Mucosa of rectum (tissue), 2 donors: ENCODE measurements around the gene PES1.
"Not testable (repeated sequence)": the region's sequence is repeated elsewhere in the genome, so short reads cannot be mapped to it uniquely, and the experiment has no call there.

ENCODE experiments used
- H3K27ac ChIP-seq, 2 donors: one replicate each; pipeline ENCODE4 v1.7.0; 2013; ENCODE audit warnings: inconsistent platforms in 2 of 2, low read depth in 2 of 2, low read length in 2 of 2
- H3K27me3 ChIP-seq, 2 donors: one replicate each; pipeline ENCODE4 v1.7.0; 2013; ENCODE audit warnings: low read length in 2 of 2; ENCODE audit not compliant: control insufficient read depth in 2 of 2, insufficient read depth in 2 of 2
- H3K36me3 ChIP-seq, 2 donors: one replicate each; pipeline ENCODE4 v1.7.0; 2013; ENCODE audit warnings: low read length in 2 of 2; ENCODE audit not compliant: control insufficient read depth in 2 of 2, insufficient read depth in 2 of 2
- H3K4me1 ChIP-seq, 2 donors: one replicate each; pipeline ENCODE4 v1.7.0; 2013; ENCODE audit warnings: low read length in 2 of 2, mild to moderate bottlenecking in 1 of 2; ENCODE audit not compliant: control insufficient read depth in 2 of 2, insufficient read depth in 2 of 2
- H3K4me3 ChIP-seq, 2 donors: one replicate each; pipeline ENCODE4 v1.7.0; 2013; ENCODE audit warnings: low read length in 2 of 2
- H3K9ac ChIP-seq, 2 donors: one replicate each; pipeline ENCODE4 v1.7.0; 2013; ENCODE audit warnings: low read length in 2 of 2, low read depth in 1 of 2, mild to moderate bottlenecking in 1 of 2
- H3K9me3 ChIP-seq, 2 donors: one replicate each; pipeline ENCODE4 v1.7.0; 2013; ENCODE audit warnings: low read length in 2 of 2; ENCODE audit not compliant: control insufficient read depth in 2 of 2
- donor health status: healthy.
- donor health status: Normal muscosa, but diverticular disease.

Gene PES1

GRCh38 chr22:30568137-30568805, 23.4 kb downstream of the PES1 start:
- H3K36me3 ChIP-seq: no peaks in the 10 kb centered on the region
- H3K27ac ChIP-seq: no peak overlapping the region
- H3K4me3 ChIP-seq: no peak overlapping the region
- no peaks in the 10 kb centered on the region for H3K9me3 ChIP-seq
- no peak overlapping the region for H3K9ac ChIP-seq
- H3K27me3 ChIP-seq: no peaks in the 10 kb centered on the region
- H3K4me1 ChIP-seq: peaks cover 12 to 29% of the 10 kb centered on the region in 2 donors

GRCh38 chr22:30567277-30567676, 24.4 kb downstream of the PES1 start:
- not testable (repeated sequence) for H3K4me3 ChIP-seq, H3K27ac ChIP-seq, H3K9me3 ChIP-seq, H3K9ac ChIP-seq, H3K36me3 ChIP-seq, H3K27me3 ChIP-seq
- peaks cover 7 to 19% of the 10 kb centered on the region in 2 donors for H3K4me1 ChIP-seq

- Histone ChIP-seq H3K36me3 (no peaks in the 10 kb centered on the region), H3K4me3 (no peak overlapping the region), H3K27ac (peak overlapping the region; percentile 32 to 59), H3K27me3 (no peaks in the 10 kb centered on the region), H3K9me3 (no peaks in the 10 kb centered on the region), H3K9ac (peak overlapping the region in 1 of 2 donors; percentile 39), H3K4me1 (peaks cover 7 to 18% of the 10 kb centered on the region in 2 donors)
These were observed 25.6 kb downstream of the PES1 start for GRCh38 chr22:30566125-30566524.

- Histone ChIP-seq H3K36me3 (no peaks in the 10 kb centered on the region), H3K9ac (no peak overlapping the region), H3K27me3 (no peaks in the 10 kb centered on the region), H3K4me1 (peaks cover 7 to 18% of the 10 kb centered on the region in 2 donors), H3K9me3 (no peaks in the 10 kb centered on the region), H3K4me3 (no peak overlapping the region), H3K27ac (no peak overlapping the region)
These were observed 26.4 kb downstream of the PES1 start for GRCh38 chr22:30565341-30565740.

- Histone ChIP-seq H3K9ac (no peak overlapping the region), H3K27me3 (no peaks in the 10 kb centered on the region), H3K4me3 (no peak overlapping the region), H3K27ac (no peak overlapping the region), H3K9me3 (no peaks in the 10 kb centered on the region), H3K4me1 (peaks cover 7 to 18% of the 10 kb centered on the region in 2 donors), H3K36me3 (no peaks in the 10 kb centered on the region)
These were observed 27.0 kb downstream of the PES1 start for GRCh38 chr22:30564761-30565119.

GRCh38 chr22:30564045-30564760, 27.5 kb downstream of the PES1 start:
- no peak overlapping the region for H3K27ac ChIP-seq
- H3K9ac ChIP-seq: no peak overlapping the region

GRCh38 chr22:30562366-30562765, 29.3 kb downstream of the PES1 start:
- no peaks in the 10 kb centered on the region for H3K9me3 ChIP-seq
- H3K9ac ChIP-seq: no peak overlapping the region
- no peak overlapping the region for H3K4me3 ChIP-seq
- no peak overlapping the region for H3K27ac ChIP-seq
- H3K27me3 ChIP-seq: no peaks in the 10 kb centered on the region
- H3K36me3 ChIP-seq: no peaks in the 10 kb centered on the region
- peaks cover 7 to 13% of the 10 kb centered on the region in 2 donors for H3K4me1 ChIP-seq

More at GRCh38 chr22:30564045-30564760, 27.5 kb downstream of the PES1 start:
- Histone ChIP-seq H3K4me1 (peaks cover 7 to 18% of the 10 kb centered on the region in 2 donors), H3K4me3 (no peak overlapping the region), H3K36me3 (no peaks in the 10 kb centered on the region), H3K27me3 (no peaks in the 10 kb centered on the region), H3K9me3 (no peaks in the 10 kb centered on the region)

GRCh38 chr22:30561402-30562189, 30.1 kb downstream of the PES1 start:
- Histone ChIP-seq H3K36me3 (no peaks in the 10 kb centered on the region), H3K9me3 (no peaks in the 10 kb centered on the region), H3K4me3 (no peak overlapping the region), H3K4me1 (peaks cover 7 to 13% of the 10 kb centered on the region in 2 donors), H3K27ac (no peak overlapping the region), H3K9ac (no peak overlapping the region), H3K27me3 (no peaks in the 10 kb centered on the region)

- not testable (repeated sequence) for H3K9ac ChIP-seq, H3K4me3 ChIP-seq, H3K27me3 ChIP-seq, H3K36me3 ChIP-seq, H3K9me3 ChIP-seq, H3K4me1 ChIP-seq, H3K27ac ChIP-seq
These were observed 31.0 kb downstream of the PES1 start for GRCh38 chr22:30560643-30561202.

GRCh38 chr22:30559889-30560288, 31.8 kb downstream of the PES1 start:
- Histone ChIP-seq H3K9me3 (no peaks in the 10 kb centered on the region), H3K4me1 (peaks cover 0 to under 1% of the 10 kb centered on the region in 2 donors), H3K27ac (no peak overlapping the region), H3K27me3 (no peaks in the 10 kb centered on the region), H3K36me3 (peaks cover 4 to 6% of the 10 kb centered on the region in 2 donors), H3K4me3 (no peak overlapping the region), H3K9ac (no peak overlapping the region)
